GM18511 (cell line): ENCODE data around the gene LPIN1.
"Not testable (repeated sequence)": the region's sequence is repeated elsewhere in the genome, so short reads cannot be mapped to it uniquely, and the experiment has no call there.

Experiments used
- ATAC-seq: cut with Tn5 transposase; IDR thresholded peaks from one replicate; pipeline ENCODE4 v1.9.1; 2021; ENCODE audit warnings: mild to moderate bottlenecking, moderate library complexity; ENCODE audit not compliant: unreplicated experiment

The LPIN1 gene

GRCh38 chr2:11759182-11759975 is 12.9 kb downstream of the LPIN1 start:
- not testable (repeated sequence) for ATAC-seq

- no peak for ATAC-seq
Observed at GRCh38 chr2:11761259-11761658, 14.8 kb downstream of the LPIN1 start.

- no peak for ATAC-seq
Observed at GRCh38 chr2:11762031-11762430, 15.6 kb downstream of the LPIN1 start.

- no peak for ATAC-seq
Observed at GRCh38 chr2:11762799-11763461, 16.5 kb downstream of the LPIN1 start.

GRCh38 chr2:11764359-11764758 is 17.9 kb downstream of the LPIN1 start:
- ATAC-seq, result no peak

GRCh38 chr2:11764920-11765319 is 18.5 kb downstream of the LPIN1 start:
- ATAC-seq, result no peak

GRCh38 chr2:11765501-11765900 is 19.1 kb downstream of the LPIN1 start:
- no peak for ATAC-seq

GRCh38 chr2:11766016-11766415 is 19.6 kb downstream of the LPIN1 start:
- no peak for ATAC-seq

- ATAC-seq, result no peak
Observed at GRCh38 chr2:11767779-11768178, 21.3 kb downstream of the LPIN1 start.

- ATAC-seq, result no peak
Observed at GRCh38 chr2:11768946-11769345, 22.5 kb downstream of the LPIN1 start.

GRCh38 chr2:11769516-11769915 is 23.1 kb downstream of the LPIN1 start:
- ATAC-seq, result no peak

- ATAC-seq, result no peak
Observed at GRCh38 chr2:11770531-11771188, 24.2 kb downstream of the LPIN1 start.

GRCh38 chr2:11771971-11772615 is 25.7 kb downstream of the LPIN1 start:
- no peak for ATAC-seq

- ATAC-seq, result no peak
Observed at GRCh38 chr2:11773111-11773510, 26.7 kb downstream of the LPIN1 start.

GRCh38 chr2:11773747-11774525 is 27.5 kb downstream of the LPIN1 start:
- no peak for ATAC-seq

GRCh38 chr2:11774600-11774999 is 28.2 kb downstream of the LPIN1 start:
- ATAC-seq, result no peak

GRCh38 chr2:11775384-11775783 is 29.0 kb downstream of the LPIN1 start:
- ATAC-seq, result peak; percentile 83

GRCh38 chr2:11777066-11777782 is 30.8 kb downstream of the LPIN1 start:
- no peak for ATAC-seq

- ATAC-seq, result no peak
Observed at GRCh38 chr2:11777886-11778415, 31.5 kb downstream of the LPIN1 start.

GRCh38 chr2:11778416-11778815 is 32.0 kb downstream of the LPIN1 start:
- ATAC-seq, result no peak
